Neural progenitor cell (in vitro differentiated cells): ENCODE data around the gene ACER2. TPM values are rescaled to one million over a fixed set of nuclear protein-coding genes. Genes with fewer than 3 reads are reported as not detected.
A peak's percentile ranks its signal among the peaks of the same experiment; 100 is the strongest.

Experiments
- DNase-seq: peaks from one replicate; pipeline ENCODE4 v3.0.0-alpha.2; 2016; ENCODE audit warnings: low spot score
- H2AFZ ChIP-seq: fragments of 200-600 bp; sonication (generic); replicated peaks from 2 replicates; pipeline ENCODE4 v1.6.1; 2016; ENCODE audit warnings: antibody characterized with exemption
- H3F3A ChIP-seq: fragments of 200-600 bp; sonication (generic); 2 replicates; pipeline ENCODE4 v1.6.1; 2016; ENCODE audit warnings: antibody characterized with exemption, low read depth
- H3K27ac ChIP-seq: fragments of 200-600 bp; sonication (generic); 2 replicates; pipeline ENCODE4 v1.5.1; 2016; ENCODE audit warnings: mild to moderate bottlenecking
- H3K27me3 ChIP-seq: fragments of 200-600 bp; sonication (generic); 2 replicates; pipeline ENCODE4 v1.6.1; 2016; ENCODE audit warnings: mild to moderate bottlenecking, moderate library complexity
- H3K36me3 ChIP-seq: fragments of 200-600 bp; sonication (generic); 2 replicates; pipeline ENCODE4 v1.5.1; 2016
- H3K4me1 ChIP-seq: fragments of 200-600 bp; sonication (generic); 2 replicates; pipeline ENCODE4 v1.6.1; 2016; ENCODE audit warnings: mixed run types
- H3K4me2 ChIP-seq: fragments of 200-600 bp; sonication (generic); 2 replicates; pipeline ENCODE4 v1.6.1; 2016
- H3K4me3 ChIP-seq: fragments of 200-600 bp; sonication (generic); 2 replicates; pipeline ENCODE4 v1.5.1; 2016
- H3K79me2 ChIP-seq: fragments of 200-600 bp; sonication (generic); 2 replicates; pipeline ENCODE4 v1.6.1; 2016; ENCODE audit warnings: low read depth
- H3K9ac ChIP-seq: fragments of 200-600 bp; sonication (generic); 2 replicates; pipeline ENCODE4 v1.6.1; 2016
- H3K9me3 ChIP-seq: fragments of 200-600 bp; sonication (generic); 2 replicates; pipeline ENCODE4 v1.5.1; 2016; ENCODE audit warnings: low read depth
- H4K20me1 ChIP-seq: fragments of 200-600 bp; sonication (generic); 2 replicates; pipeline ENCODE4 v1.6.1; 2016; ENCODE audit warnings: low read depth
- H3K27ac Mint-ChIP-seq: 3 replicates; pipeline ENCODE4 v1.8.0; 2021; ENCODE audit warnings: mixed read lengths
- H3K27me3 Mint-ChIP-seq: 2 replicates; pipeline ENCODE4 v1.8.0; 2022; ENCODE audit warnings: low read depth, mild to moderate bottlenecking, inconsistent platforms, moderate library complexity, mixed read lengths; ENCODE audit not compliant: insufficient read depth
- H3K36me3 Mint-ChIP-seq: 3 replicates; pipeline ENCODE4 v1.8.0; 2021; ENCODE audit warnings: mixed read lengths
- H3K4me1 Mint-ChIP-seq: 3 replicates; pipeline ENCODE4 v1.8.0; 2021; ENCODE audit warnings: mixed read lengths
- H3K4me3 Mint-ChIP-seq: 3 replicates; pipeline ENCODE4 v1.8.0; 2021; ENCODE audit warnings: mild to moderate bottlenecking, moderate library complexity, mixed read lengths
- H3K9me3 Mint-ChIP-seq: 3 replicates; pipeline ENCODE4 v1.8.0; 2020; ENCODE audit warnings: mixed read lengths
- CTCF ChIP-seq: fragments of 200-600 bp; sonication (generic); IDR thresholded peaks from 2 replicates; pipeline ENCODE4 v1.5.1; 2017; ENCODE audit warnings: antibody characterized with exemption, mild to moderate bottlenecking
- EZH2 ChIP-seq: fragments of 200-600 bp; sonication (generic); IDR thresholded peaks from 2 replicates; pipeline ENCODE4 v1.6.1; 2017; ENCODE audit warnings: antibody characterized with exemption, mild to moderate bottlenecking, moderate library complexity
- EZH2phosphoT487 ChIP-seq: fragments of 200-600 bp; sonication (generic); IDR thresholded peaks from 2 replicates; pipeline ENCODE4 v1.6.1; 2017; ENCODE audit warnings: antibody characterized with exemption
- total RNA-seq: library from RNA; depleted of rRNA; stranded (reverse); fragments of >200 nt; gene quantifications from 2 replicates; pipeline ENCODE4 v1.2.3, GENCODE V29; 2015; ENCODE audit warnings: low replicate concordance

Gene ACER2
- total RNA-seq, 1 donor from 2014 or later: 5.6 TPM

DNA sequence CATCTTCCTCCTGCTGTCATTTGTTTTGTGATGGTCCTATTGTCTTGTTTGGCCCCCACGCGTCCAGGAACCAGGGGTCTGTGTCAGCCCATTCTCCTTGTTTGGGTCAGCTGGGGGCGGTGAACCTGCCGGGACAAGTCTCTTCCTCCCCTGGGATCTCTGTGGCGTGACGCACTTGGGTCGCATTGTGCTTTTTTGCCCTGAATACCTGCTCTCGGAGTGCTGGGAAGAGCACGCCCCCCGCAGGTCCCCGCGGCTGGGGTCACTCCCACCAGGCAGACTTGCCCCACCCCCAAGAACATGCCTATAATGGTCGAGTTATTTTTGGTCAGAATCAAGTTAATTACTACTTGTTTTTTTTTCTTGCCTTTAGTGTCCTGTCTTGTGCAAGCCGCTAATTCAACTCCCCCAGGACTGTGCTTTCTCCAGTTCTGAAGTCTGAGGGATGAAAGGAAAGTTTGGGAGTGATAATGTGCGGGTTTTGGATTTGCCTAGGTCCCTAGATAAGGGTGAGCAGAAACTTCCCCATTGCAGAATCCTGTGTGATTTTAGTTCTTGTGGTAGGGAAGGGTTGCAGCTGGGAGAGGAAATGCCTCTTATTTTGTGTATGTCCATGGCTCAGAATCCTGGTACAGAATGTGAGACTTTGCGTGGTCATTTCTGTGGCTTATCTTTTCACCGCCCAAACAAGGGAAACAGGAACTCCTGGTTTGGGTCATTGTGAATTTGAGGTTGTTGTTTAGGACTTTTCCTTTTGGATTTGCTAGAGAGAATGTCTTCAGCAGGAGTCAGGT is 789 bp downstream of the ACER2 start:
- Histone ChIP-seq H3K4me3 (peak overlapping the region; percentile 67), H3K79me2 (peaks cover 25% of the 10 kb centered on the region), H3K27me3 (peaks cover 12% of the 10 kb centered on the region), H3K9ac (no peak overlapping the region), H2AFZ (peak overlapping the region; percentile 84), H3K9me3 (no peaks in the 10 kb centered on the region), H3K4me1 (peaks cover 7% of the 10 kb centered on the region), H4K20me1 (no peaks in the 10 kb centered on the region), H3F3A (peaks cover 26% of the 10 kb centered on the region), H3K36me3 (no peaks in the 10 kb centered on the region), H3K4me2 (peak overlapping the region; percentile 87), H3K27ac (no peak overlapping the region)
- TF ChIP-seq CTCF: peak; percentile 3
- TF ChIP-seq EZH2: no peak
- Mint-ChIP-seq H3K4me3 (peak overlapping the region; percentile 94), H3K27me3 (peaks cover 9% of the 10 kb centered on the region), H3K4me1 (peaks cover 11% of the 10 kb centered on the region), H3K27ac (peak overlapping the region; percentile 92), H3K36me3 (no peaks in the 10 kb centered on the region), H3K9me3 (peaks cover 2% of the 10 kb centered on the region)
- DNase-seq: peak; percentile 64

DNA sequence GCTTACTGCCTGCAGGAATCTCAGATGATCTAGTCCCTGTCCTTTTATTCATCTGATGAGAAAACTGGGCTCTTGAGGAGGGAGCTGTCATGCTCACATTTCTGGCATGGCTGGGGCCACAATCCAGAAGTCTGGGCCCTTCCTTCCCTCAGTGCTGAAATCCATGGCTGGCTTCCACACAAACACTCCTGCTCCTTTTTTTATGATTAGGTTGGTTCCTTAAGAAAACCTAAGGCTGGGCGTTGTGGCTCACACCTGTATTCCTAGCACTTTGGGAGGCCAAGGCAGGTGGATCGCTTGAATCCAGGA is 1.3 kb downstream of the ACER2 start:
- Histone ChIP-seq H3K4me2 (peak overlapping the region; percentile 87), H4K20me1 (no peaks in the 10 kb centered on the region), H2AFZ (no peak overlapping the region), H3K79me2 (peaks cover 25% of the 10 kb centered on the region), H3K4me1 (peaks cover 7% of the 10 kb centered on the region), H3K27me3 (peaks cover 12% of the 10 kb centered on the region), H3K27ac (no peak overlapping the region), H3K4me3 (peak overlapping the region; percentile 67), H3K9ac (no peak overlapping the region), H3K9me3 (no peaks in the 10 kb centered on the region), H3K36me3 (no peaks in the 10 kb centered on the region), H3F3A (peaks cover 26% of the 10 kb centered on the region)
- peaks cover 9% of the 10 kb centered on the region for H3K27me3 Mint-ChIP-seq
- no peak overlapping the region for H3K27ac Mint-ChIP-seq
- no peak for DNase-seq
- H3K4me3 Mint-ChIP-seq: peak overlapping the region; percentile 94
- peaks cover 2% of the 10 kb centered on the region for H3K9me3 Mint-ChIP-seq
- peaks cover 11% of the 10 kb centered on the region for H3K4me1 Mint-ChIP-seq
- no peaks in the 10 kb centered on the region for H3K36me3 Mint-ChIP-seq
- TF ChIP-seq CTCF: no peak
- TF ChIP-seq EZH2phosphoT487: no peak
- TF ChIP-seq EZH2: no peak

- Mint-ChIP-seq H3K4me1 (peaks cover 11% of the 10 kb centered on the region), H3K9me3 (peaks cover 2% of the 10 kb centered on the region), H3K4me3 (no peak overlapping the region), H3K36me3 (no peaks in the 10 kb centered on the region), H3K27me3 (peaks cover 9% of the 10 kb centered on the region), H3K27ac (no peak overlapping the region)
- Histone ChIP-seq H3K4me2 (no peak overlapping the region), H2AFZ (no peak overlapping the region), H3K36me3 (no peaks in the 10 kb centered on the region), H3F3A (peaks cover 26% of the 10 kb centered on the region), H3K4me1 (peaks cover 7% of the 10 kb centered on the region), H3K9ac (no peak overlapping the region), H4K20me1 (no peaks in the 10 kb centered on the region), H3K9me3 (no peaks in the 10 kb centered on the region), H3K4me3 (no peak overlapping the region), H3K79me2 (peaks cover 25% of the 10 kb centered on the region), H3K27ac (no peak overlapping the region), H3K27me3 (peaks cover 12% of the 10 kb centered on the region)
- TF ChIP-seq CTCF (no peak), EZH2phosphoT487 (no peak), EZH2 (no peak)
- no peak for DNase-seq
Observed at GRCh38 chr9:19410594-19410993, 1.8 kb downstream of the ACER2 start.
